ENCODE measurements around the gene MRPL23. TPM values are rescaled to one million over a fixed set of nuclear protein-coding genes. Genes with fewer than 3 reads are reported as not detected.

MRPL23 gene
- total and polyA plus RNA-seq, 2 of the 8 experiments (the other 6 are each of a cell fraction or from before 2014, with no cell fraction given) = 86.4 to 244 TPM

- TF ChIP-seq, protein P1, sequence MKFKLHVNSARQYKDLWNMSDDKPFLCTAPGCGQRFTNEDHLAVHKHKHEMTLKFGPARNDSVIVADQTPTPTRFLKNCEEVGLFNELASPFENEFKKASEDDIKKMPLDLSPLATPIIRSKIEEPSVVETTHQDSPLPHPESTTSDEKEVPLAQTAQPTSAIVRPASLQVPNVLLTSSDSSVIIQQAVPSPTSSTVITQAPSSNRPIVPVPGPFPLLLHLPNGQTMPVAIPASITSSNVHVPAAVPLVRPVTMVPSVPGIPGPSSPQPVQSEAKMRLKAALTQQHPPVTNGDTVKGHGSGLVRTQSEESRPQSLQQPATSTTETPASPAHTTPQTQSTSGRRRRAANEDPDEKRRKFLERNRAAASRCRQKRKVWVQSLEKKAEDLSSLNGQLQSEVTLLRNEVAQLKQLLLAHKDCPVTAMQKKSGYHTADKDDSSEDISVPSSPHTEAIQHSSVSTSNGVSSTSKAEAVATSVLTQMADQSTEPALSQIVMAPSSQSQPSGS (IDR thresholded peaks at IDR 0.05; ENCODE audit: low read length) = no peak
- TF ChIP-seq HDAC2 (IDR thresholded peaks at IDR 0.05; ENCODE audit: borderline replicate concordance in 1 of 2, low read depth in 2 of 2, low read length in 2 of 2) = no peak
- TF ChIP-seq POU5F1 (IDR thresholded peaks at IDR 0.05; ENCODE audit: low read depth, low read length) = no peak
- TF ChIP-seq, protein P2, sequence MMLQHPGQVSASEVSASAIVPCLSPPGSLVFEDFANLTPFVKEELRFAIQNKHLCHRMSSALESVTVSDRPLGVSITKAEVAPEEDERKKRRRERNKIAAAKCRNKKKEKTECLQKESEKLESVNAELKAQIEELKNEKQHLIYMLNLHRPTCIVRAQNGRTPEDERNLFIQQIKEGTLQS (IDR thresholded peaks at IDR 0.05; ENCODE audit: insufficient read depth, low read depth, low read length) = no peak
- TF ChIP-seq GTF2F1 (IDR thresholded peaks at IDR 0.05; ENCODE audit: borderline replicate concordance, low read depth, low read length) = no peak
- TF ChIP-seq CBX8 (IDR thresholded peaks at IDR 0.05; ENCODE audit: borderline replicate concordance, low read depth, low read length) = no peak
- no peak for TF ChIP-seq GABPA (IDR thresholded peaks at IDR 0.05; ENCODE audit: borderline replicate concordance, insufficient read depth, low read length)
- TF ChIP-seq, protein P3, sequence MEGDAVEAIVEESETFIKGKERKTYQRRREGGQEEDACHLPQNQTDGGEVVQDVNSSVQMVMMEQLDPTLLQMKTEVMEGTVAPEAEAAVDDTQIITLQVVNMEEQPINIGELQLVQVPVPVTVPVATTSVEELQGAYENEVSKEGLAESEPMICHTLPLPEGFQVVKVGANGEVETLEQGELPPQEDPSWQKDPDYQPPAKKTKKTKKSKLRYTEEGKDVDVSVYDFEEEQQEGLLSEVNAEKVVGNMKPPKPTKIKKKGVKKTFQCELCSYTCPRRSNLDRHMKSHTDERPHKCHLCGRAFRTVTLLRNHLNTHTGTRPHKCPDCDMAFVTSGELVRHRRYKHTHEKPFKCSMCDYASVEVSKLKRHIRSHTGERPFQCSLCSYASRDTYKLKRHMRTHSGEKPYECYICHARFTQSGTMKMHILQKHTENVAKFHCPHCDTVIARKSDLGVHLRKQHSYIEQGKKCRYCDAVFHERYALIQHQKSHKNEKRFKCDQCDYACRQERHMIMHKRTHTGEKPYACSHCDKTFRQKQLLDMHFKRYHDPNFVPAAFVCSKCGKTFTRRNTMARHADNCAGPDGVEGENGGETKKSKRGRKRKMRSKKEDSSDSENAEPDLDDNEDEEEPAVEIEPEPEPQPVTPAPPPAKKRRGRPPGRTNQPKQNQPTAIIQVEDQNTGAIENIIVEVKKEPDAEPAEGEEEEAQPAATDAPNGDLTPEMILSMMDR (IDR thresholded peaks at IDR 0.05; ENCODE audit: control extremely low read depth in 1 of 3, insufficient read depth in 1 of 3, low read depth in 1 of 3, low read length in 3 of 3) = no peak
- no peak for TF ChIP-seq RAD21 (IDR thresholded peaks at IDR 0.05 in 1 of 2, conservative IDR thresholded peaks at IDR 0.05 in 1 of 2; ENCODE audit: low read depth in 2 of 2, low read length in 2 of 2)
- no peak for TF ChIP-seq POLR2AphosphoS5 (IDR thresholded peaks at IDR 0.05; ENCODE audit: low read depth, low read length)
Observed at GRCh38 chr11:1978720-1979473, 31.8 kb downstream of the MRPL23 start (continued).

Measured in H1 (cell line).